Measurements from ENCODE around the gene CLEC10A.
A peak's percentile ranks its signal among the peaks of the same experiment; 100 is the strongest.

CLEC10A gene

DNA sequence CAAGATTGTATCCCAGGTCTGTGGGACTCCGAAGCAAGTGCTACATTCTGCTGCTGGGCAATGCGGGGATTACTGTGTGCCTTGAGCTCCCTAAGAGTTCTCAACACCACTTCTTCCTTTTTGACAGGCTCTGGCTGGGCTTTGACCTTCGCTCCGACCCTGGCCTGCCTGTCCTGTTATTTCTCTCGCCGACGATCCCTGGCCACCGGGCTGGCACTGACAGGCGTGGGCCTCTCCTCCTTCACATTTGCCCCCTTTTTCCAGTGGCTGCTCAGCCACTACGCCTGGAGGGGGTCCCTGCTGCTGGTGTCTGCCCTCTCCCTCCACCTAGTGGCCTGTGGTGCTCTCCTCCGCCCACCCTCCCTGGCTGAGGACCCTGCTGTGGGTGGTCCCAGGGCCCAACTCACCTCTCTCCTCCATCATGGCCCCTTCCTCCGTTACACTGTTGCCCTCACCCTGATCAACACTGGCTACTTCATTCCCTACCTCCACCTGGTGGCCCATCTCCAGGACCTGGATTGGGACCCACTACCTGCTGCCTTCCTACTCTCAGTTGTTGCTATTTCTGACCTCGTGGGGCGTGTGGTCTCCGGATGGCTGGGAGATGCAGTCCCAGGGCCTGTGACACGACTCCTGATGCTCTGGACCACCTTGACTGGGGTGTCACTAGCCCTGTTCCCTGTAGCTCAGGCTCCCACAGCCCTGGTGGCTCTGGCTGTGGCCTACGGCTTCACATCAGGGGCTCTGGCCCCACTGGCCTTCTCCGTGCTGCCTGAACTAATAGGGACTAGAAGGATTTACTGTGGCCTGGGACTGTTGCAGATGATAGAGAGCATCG is 41.8 kb downstream of the CLEC10A start:
- DNase-seq = no peak

DNA sequence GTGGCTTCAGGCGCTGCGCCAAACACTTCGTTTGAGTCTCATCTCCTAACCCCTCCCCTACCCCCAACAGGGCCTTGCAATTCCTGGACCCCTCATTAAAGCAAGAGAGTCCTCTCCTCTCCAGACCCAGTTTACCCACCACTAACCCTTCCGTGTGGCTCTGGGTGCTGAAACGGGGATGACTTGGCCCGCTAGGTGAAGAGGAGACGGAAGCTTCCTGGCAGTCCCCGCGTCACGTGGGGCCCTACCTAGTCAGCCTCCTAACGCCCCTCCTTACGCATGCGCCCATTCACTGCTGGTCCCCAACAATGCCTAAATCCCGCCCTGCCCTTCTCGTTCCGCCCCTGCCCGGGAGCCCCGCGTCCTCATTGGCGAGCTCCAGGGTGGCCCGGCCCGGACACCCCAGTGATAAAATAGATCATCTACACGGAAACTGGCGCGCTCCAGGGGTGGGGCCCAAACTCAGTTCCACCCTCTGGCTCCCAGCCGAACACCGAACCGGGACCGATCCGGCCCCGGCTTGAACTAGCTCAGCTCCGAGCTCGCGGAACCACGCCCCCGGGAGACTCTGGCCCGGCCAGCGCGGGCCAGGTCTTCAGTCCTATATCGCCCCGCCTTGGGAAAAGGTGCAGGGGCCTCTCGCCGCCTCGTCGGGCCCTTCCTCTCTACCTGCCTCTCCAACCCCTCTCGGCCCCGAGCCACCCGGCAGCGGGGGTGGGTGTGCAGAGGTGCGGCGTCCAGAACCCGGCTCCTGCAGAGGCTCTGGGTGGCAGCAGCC is 44.3 kb downstream of the CLEC10A start, which contains the start of gene SLC16A13:
Gene SLC16A13, plus strand, starts transcription at position 425 of the 778 bp plus-strand sequence. CDS start 368 bp downstream, outside the sequence.
- DNase-seq = peak; percentile 91 to 98

DNA sequence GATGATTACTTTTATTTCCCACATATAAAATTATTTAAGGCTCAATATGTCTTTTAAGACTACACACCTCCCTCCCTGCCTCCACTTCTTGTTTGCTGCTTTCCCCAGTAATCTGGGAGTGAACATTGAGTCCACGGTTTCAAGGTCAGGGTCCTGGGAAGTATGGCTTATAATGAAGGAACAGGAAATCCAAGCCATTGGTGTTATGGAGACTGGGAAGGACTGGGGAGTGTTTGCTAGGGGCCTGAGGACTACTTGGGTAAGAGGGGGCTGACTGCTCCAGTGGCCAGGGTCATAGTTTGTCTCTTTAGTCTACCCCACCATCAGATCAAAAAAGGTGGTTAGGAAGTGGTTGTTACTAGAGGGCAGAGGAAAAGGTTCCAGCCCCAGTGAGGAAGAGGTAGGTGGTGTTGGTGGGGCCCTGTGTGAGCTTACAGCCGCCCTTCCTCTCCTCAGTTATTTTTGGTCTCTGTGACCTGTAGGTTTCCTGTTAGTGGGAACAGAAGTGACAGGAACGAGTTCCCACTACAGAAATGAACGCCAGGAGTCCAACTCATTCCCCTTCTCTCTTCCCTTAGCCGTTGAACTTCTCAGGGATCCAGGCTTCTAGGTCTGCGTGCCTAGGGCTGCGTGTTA is 45.0 kb downstream of the CLEC10A start:
- DNase-seq = peak in 1 of 2 experiments; percentile 55

DNA sequence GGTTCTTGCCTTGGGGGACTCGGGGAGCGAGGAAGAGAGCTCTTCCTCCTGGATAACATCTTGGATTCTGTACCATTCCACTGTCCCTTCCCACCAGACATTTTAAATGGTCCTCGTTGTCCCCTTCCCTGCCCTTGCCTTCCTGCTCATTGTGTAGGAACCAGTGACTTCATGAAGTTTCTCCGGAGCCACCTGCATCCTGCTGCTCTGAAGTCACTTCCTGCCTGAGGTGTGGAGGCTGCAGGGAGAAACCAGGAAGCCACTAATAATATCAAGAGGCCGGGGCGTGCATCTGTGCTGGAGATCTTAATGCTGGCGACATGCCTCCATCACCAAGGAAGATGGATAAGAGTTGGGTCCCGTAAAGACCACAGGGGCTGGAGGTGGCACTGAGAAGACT is 50.4 kb downstream of the CLEC10A start:
- no peak for DNase-seq

DNA sequence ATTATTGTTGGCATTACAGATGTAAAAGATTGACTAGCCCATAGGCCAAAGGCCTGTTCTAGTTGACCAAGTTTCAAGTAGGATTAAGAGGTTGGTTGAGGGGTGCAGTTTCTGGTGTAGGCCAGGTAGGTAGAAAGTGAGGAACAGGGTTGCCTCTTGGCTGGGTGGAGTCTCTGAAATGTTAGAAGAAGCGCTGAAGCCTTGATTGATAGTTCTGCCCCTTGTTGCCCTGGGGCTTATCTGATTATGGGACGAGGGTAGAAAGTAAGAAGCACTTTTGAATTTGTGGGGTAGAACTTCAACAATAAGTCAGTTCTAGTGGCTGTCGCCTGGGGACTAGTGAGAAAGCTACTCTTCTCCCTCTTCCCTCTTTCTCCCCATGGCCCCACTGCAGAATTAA is 51.0 kb downstream of the CLEC10A start:
- no peak for DNase-seq

DNA sequence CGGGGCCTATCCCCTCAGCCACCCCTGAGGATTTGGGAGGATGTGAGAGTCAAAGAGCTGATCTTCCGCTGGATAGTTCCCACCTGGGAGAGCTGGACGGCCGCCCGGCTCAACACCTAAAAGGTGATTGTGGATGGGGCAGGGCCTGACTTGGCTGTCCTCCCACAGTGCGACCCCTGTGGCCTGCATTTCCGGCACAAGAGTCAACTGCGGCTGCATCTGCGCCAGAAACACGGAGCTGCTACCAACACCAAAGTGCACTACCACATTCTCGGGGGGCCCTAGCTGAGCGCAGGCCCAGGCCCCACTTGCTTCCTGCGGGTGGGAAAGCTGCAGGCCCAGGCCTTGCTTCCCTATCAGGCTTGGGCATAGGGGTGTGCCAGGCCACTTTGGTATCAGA is 52.7 kb downstream of the CLEC10A start:
- DNase-seq = no peak

DNA sequence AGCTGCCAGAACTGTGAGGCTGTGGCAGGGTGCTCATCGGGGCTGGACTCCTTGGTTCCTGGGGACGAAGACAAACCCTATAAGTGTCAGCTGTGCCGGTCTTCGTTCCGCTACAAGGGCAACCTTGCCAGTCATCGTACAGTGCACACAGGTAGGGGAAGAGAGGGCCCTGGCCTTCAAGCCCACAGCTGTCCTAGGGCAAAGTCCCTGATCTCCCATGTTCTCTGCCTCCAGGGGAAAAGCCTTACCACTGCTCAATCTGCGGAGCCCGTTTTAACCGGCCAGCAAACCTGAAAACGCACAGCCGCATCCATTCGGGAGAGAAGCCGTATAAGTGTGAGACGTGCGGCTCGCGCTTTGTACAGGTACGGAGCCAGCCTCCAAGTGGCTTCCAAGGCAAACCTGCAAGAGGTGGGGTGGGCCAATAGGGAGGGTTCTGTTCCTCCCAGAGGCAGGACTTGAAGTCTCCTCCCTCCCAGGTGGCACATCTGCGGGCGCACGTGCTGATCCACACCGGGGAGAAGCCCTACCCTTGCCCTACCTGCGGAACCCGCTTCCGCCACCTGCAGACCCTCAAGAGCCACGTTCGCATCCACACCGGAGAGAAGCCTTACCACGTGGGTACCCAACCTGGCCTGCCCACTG is 53.5 kb downstream of the CLEC10A start:
- DNase-seq = no peak

DNA sequence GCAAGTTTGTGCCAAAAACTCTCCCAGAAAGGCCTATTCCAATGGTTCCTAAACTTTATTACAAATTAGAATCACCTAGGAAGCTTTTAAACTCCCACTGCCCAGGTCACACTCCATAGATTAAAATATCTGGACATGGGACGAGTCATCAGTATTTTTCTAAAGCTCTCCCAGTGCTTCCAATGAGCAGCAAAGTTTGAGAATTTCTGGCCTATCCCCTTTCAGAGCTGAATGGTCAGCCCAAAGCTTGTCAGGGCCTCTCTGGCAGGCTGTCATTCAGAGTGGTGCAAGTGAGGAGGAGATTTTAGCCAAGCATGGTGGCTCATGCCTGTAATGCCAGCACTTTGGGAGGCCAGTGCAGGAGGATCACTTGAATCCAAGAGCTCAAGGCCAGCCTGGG is 54.8 kb downstream of the CLEC10A start:
- DNase-seq = no peak
